DOHH2 (cell line): ENCODE results near the gene CLIC5.

ENCODE experiments used
- CTCF ChIP-seq: fragments of 200-600 bp; sonication (generic); IDR thresholded peaks from one replicate; pipeline ENCODE4 v1.5.1; 2014; ENCODE audit warnings: antibody characterized with exemption, mild to moderate bottlenecking, low read depth, low read length; ENCODE audit not compliant: poor library complexity, severe bottlenecking
- EZH2phosphoT487 ChIP-seq: fragments of 200-600 bp; sonication (generic); IDR thresholded peaks from 2 replicates; pipeline ENCODE4 v1.6.1; 2017; ENCODE audit warnings: borderline replicate concordance, mild to moderate bottlenecking, antibody characterized with exemption, low read length, moderate library complexity, mixed read lengths

- TF ChIP-seq CTCF (no peak), EZH2phosphoT487 (no peak)
These were observed 41.1 kb downstream of the CLIC5 start for GRCh38 chr6:45974596-45974995.
